HepG2 (cell line): ENCODE data around the gene TSPAN18. TPM values are rescaled to one million over a fixed set of nuclear protein-coding genes. Genes with fewer than 3 reads are reported as not detected.

Experiments
- ATAC-seq: fragments of 200-7000 bp; cut with Tn5 transposase; 3 replicates; pipeline ENCODE4 v1.9.1; 2020; ENCODE audit warnings: mild to moderate bottlenecking, moderate library complexity
- BruUV-seq: library from RNA; stranded (reverse); fragments of 400-500 nt; replicated peaks from 2 replicates; lab custom pipeline; 2021; lab: Mats Ljungman, UMichigan
- CTCF ChIA-PET: fragments of 300-600 bp; formaldehyde crosslinking; extraction: SDS; loops from one replicate; lab custom pipeline; 2021; ENCODE audit warnings: low total read pairs, inconsistent platforms, low intra/inter-chr PET ratio; lab: Yijun Ruan, JAX
- POLR2A ChIA-PET: fragments of 350-600 bp; sonication (Branson Sonifier 250); formaldehyde crosslinking; loops from one replicate; lab custom pipeline; 2020; ENCODE audit warnings: antibody characterized with exemption, inconsistent platforms; lab: Yijun Ruan, JAX
- DNase-seq: peaks from one replicate; pipeline ENCODE4 v3.0.0-alpha.2; 2015; ENCODE audit warnings: low spot score
- FAIRE-seq: peaks from 3 replicates; lab custom pipeline; 2011; peaks lifted over from hg19 to GRCh38; lab: Jason Lieb, UNC
- H2AFZ ChIP-seq: one replicate; pipeline ENCODE4 v1.6.1; 2011; ENCODE audit warnings: low read length, inconsistent platforms
- H3K27ac ChIP-seq: fragments of 300-600 bp; 3 replicates; pipeline ENCODE4 v1.8.0; 2011; ENCODE audit warnings: mixed run types, mild to moderate bottlenecking, mixed read lengths, low read length, inconsistent platforms; ENCODE audit not compliant: insufficient read depth; ENCODE audit errors: extremely low read length
- H3K27me3 ChIP-seq, 2 experiments: fragments of 200-600 bp in 1 of 2; 2 replicates in 1 of 2; 3 replicates in 1 of 2; pipeline versions ENCODE4 v1.6.0 to v1.8.0; 2011; ENCODE audit warnings: low read length in 2 of 2, mild to moderate bottlenecking in 2 of 2, moderate library complexity in 2 of 2, inconsistent platforms in 1 of 2; ENCODE audit not compliant: insufficient read depth in 2 of 2, control insufficient read depth in 1 of 2
- H3K36me3 ChIP-seq, 2 experiments: fragments of 200-600 bp in 1 of 2; replicated peaks in 1 of 2; 2 replicates in 1 of 2; 3 replicates in 1 of 2; pipeline versions ENCODE4 v1.5.1 to v1.8.0; 2011; ENCODE audit warnings: low read length in 2 of 2, inconsistent platforms in 1 of 2; ENCODE audit not compliant: insufficient read depth in 2 of 2, control insufficient read depth in 1 of 2
- H3K4me1 ChIP-seq: 2 replicates; pipeline ENCODE4 v1.5.1; 2012; ENCODE audit warnings: low read length, inconsistent platforms; ENCODE audit not compliant: insufficient read depth
- H3K4me2 ChIP-seq: 2 replicates; pipeline ENCODE4 v1.6.0; 2011; ENCODE audit warnings: low read depth, low read length, inconsistent platforms
- H3K4me3 ChIP-seq, 3 experiments: fragments of 200-600 bp in 1 of 3; sonication (generic), shearing (Covaris generic) in 1 of 3; replicated peaks in 1 of 3; 2 replicates each; pipeline ENCODE4 v1.5.1; 2011 to 2016; ENCODE audit warnings: low read length in 3 of 3, inconsistent platforms in 2 of 3, low read depth in 2 of 3, mild to moderate bottlenecking in 2 of 3, control low read depth in 1 of 3, mixed read lengths in 1 of 3; ENCODE audit not compliant: insufficient read depth in 1 of 3
- H3K79me2 ChIP-seq: one replicate; pipeline ENCODE4 v1.6.1; 2011; ENCODE audit warnings: low read length, inconsistent platforms; ENCODE audit not compliant: insufficient read depth
- H3K9ac ChIP-seq: 2 replicates; pipeline ENCODE4 v1.6.0; 2011; ENCODE audit warnings: mild to moderate bottlenecking, low read depth, low read length, inconsistent platforms; ENCODE audit not compliant: insufficient read depth
- H3K9me3 ChIP-seq: 2 replicates; pipeline ENCODE4 v1.5.1; 2012; ENCODE audit warnings: mild to moderate bottlenecking, low read length
- H4K20me1 ChIP-seq: 2 replicates; pipeline ENCODE4 v1.6.0; 2011; ENCODE audit warnings: inconsistent platforms, mild to moderate bottlenecking, low read length, moderate library complexity; ENCODE audit not compliant: insufficient read depth
- CC2D1A ChIP-seq: sonication (generic); formaldehyde crosslinking; IDR thresholded peaks from 2 replicates; pipeline ENCODE4 v1.8.1; 2023; ENCODE audit warnings: mild to moderate bottlenecking, missing genetic modification reagents
- CCDC6 ChIP-seq: sonication (generic); formaldehyde crosslinking; IDR thresholded peaks from 2 replicates; pipeline ENCODE4 v1.8.1; 2022; ENCODE audit warnings: mild to moderate bottlenecking, missing genetic modification reagents, moderate library complexity
- HNRNPLL ChIP-seq: fragments of 200-400 bp; formaldehyde crosslinking; IDR thresholded peaks from 2 replicates; pipeline ENCODE4 v1.6.1; 2017; ENCODE audit warnings: mild to moderate bottlenecking, low read depth, low read length; ENCODE audit not compliant: poor library complexity, severe bottlenecking
- MAFF ChIP-seq: IDR thresholded peaks from 2 replicates; pipeline ENCODE4 v1.6.1; 2011; ENCODE audit warnings: low read depth, low read length, improper control_type of control experiment
- MNT ChIP-seq: fragments of 450-650 bp; IDR thresholded peaks from 2 replicates; pipeline ENCODE4 v1.6.1; 2016
- NFKBIZ ChIP-seq: IDR thresholded peaks from 2 replicates; pipeline ENCODE4 v1.6.1; 2018; ENCODE audit warnings: missing genetic modification reagents, missing compliant biosample characterization
- ZNF138 ChIP-seq: sonication (generic); formaldehyde crosslinking; IDR thresholded peaks from 2 replicates; pipeline ENCODE4 v1.5.0; 2020; ENCODE audit warnings: mild to moderate bottlenecking, low read depth, missing genetic modification reagents
- ZNF451 ChIP-seq: sonication (generic); formaldehyde crosslinking; IDR thresholded peaks from 2 replicates; pipeline ENCODE4 v1.5.0; 2020; ENCODE audit warnings: mild to moderate bottlenecking, missing genetic modification reagents
- WGBS: methylation state at CpG from one replicate; pipeline ENCODE4 v1.1.6; 2017; ENCODE audit warnings: low lambda C conversion rate; 5-methylcytosine and 5-hydroxymethylcytosine counted together
- in situ Hi-C: cut with HindIII; loops from 2 replicates; pipeline ENCODE4 v1.10.0; 2017; ENCODE audit warnings: low pct_unique_long_range_greater_than_20kb; ENCODE audit not compliant: extremely low pct_ligation_motif_present
- intact Hi-C: fragments of 100-400 bp; cut with micrococcal nuclease; formaldehyde crosslinking; loops from one replicate; pipeline ENCODE4 v1.10.0; 2022; ENCODE audit not compliant: unreplicated experiment
- polyA plus RNA-seq, 8 experiments: library from polyadenylated mRNA; depleted of rRNA in 3 of 8; stranded (reverse) in 7 of 8; unstranded in 1 of 8; fragments of >200 nt; fragmentation: Illumina TruSeq in 4 of 8; extraction: Trizol in 4 of 8; gene quantifications; 2 replicates each; pipeline versions ENCODE4 v1.2.1 to v1.2.3, GENCODE V29; 2011 to 2016; ENCODE audit warnings: low read depth in 4 of 8, missing spikeins in 1 of 8, mixed read lengths in 1 of 8; ENCODE audit not compliant: insufficient read depth in 1 of 8
- total RNA-seq, 5 experiments: library from RNA; depleted of rRNA; stranded (reverse); fragments of >200 nt; fragmentation: Illumina TruSeq; extraction: Trizol; gene quantifications; 2 replicates each; pipeline ENCODE4 v1.2.3, GENCODE V29; 2016; ENCODE audit warnings: low read depth in 1 of 5
- TF ChIP-seq, protein P1 (sequence below), 2 experiments: sonication (generic) in 1 of 2; formaldehyde crosslinking in 1 of 2; IDR thresholded peaks; 2 replicates each; pipeline versions ENCODE4 v1.4.0 to v1.6.1; 2016 to 2020; ENCODE audit warnings: borderline replicate concordance in 1 of 2, low read depth in 1 of 2, mild to moderate bottlenecking in 1 of 2, missing genetic modification reagents in 1 of 2
- TF ChIP-seq, protein P2 (sequence below): IDR thresholded peaks from 2 replicates; pipeline ENCODE4 v1.6.1; 2018; ENCODE audit warnings: missing genetic modification reagents, mild to moderate bottlenecking, missing compliant biosample characterization

TSPAN18 gene
- total and polyA plus RNA-seq, 2 of the 13 experiments (the other 11 are each of a cell fraction or from before 2014, with no cell fraction given), result not detected

DNA sequence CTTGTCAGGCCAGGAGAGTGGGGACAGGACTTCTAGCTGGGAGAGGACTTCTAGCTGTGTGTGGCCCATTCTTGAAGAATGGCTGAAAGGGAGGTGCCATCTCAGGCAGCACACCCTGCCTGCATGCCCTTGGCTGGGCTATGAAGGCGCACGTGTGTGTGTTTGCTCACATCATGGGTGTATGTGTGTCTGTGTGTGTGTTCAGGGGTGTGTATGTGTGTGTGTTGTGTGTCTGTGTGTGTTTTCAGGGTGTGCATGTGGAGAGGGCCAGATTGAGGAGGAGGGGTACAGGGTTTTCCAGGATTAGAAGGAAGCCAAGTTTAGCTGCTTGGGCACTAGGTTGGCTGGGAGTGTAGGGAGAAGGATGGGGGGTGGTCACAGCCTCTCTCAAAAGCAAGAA, 207.3 kb downstream of the TSPAN18 start:
- ChIA-PET CTCF (no interaction called here), POLR2A (no interaction called here)
- ATAC-seq (no peak), DNase-seq (no peak), FAIRE-seq (no peak)
- intact Hi-C loops (no loop called here), in situ Hi-C loops (loop anchor here (10.0 kb wide), 1 partner anchor 401 kb away; no protein-coding TSS in a partner anchor)
- TF ChIP-seq NFKBIZ (CRISPR knock-in tag) (no peak), MNT (peak; percentile 57; the same call in 1 of the 2 replicates)
- Histone ChIP-seq H3K4me1 (no peaks in the 10 kb centered on the region), H3K36me3 (no peaks in the 10 kb centered on the region), H2AFZ (no peak overlapping the region), H4K20me1 (no peaks in the 10 kb centered on the region), H3K27ac (no peak overlapping the region), H3K4me3 (no peak overlapping the region), H3K9me3 (no peaks in the 10 kb centered on the region), H3K79me2 (no peaks in the 10 kb centered on the region), H3K9ac (no peak overlapping the region), H3K4me2 (no peak overlapping the region), H3K27me3 (peaks cover 9 to 27% of the 10 kb centered on the region in 2 experiments; a peak in 4 of 5 replicates)
- no TSS peak for BruUV-seq
- 0% methylated on average over 2 of the region's 2 CpGs for WGBS

- in situ Hi-C loops (loop anchor here (5.0 to 10.0 kb wide), 2 partner anchors 173 to 400 kb away; no protein-coding TSS in a partner anchor), intact Hi-C loops (no loop called here)
- Histone ChIP-seq H2AFZ (no peak overlapping the region), H3K9me3 (no peaks in the 10 kb centered on the region), H3K27ac (no peak overlapping the region), H3K27me3 (peaks cover 11 to 30% of the 10 kb centered on the region in 2 experiments; a peak in 4 of 5 replicates), H4K20me1 (no peaks in the 10 kb centered on the region), H3K79me2 (no peaks in the 10 kb centered on the region), H3K4me1 (no peaks in the 10 kb centered on the region), H3K9ac (no peak overlapping the region), H3K4me2 (no peak overlapping the region), H3K4me3 (no peak overlapping the region), H3K36me3 (no peaks in the 10 kb centered on the region)
- FAIRE-seq, result no peak
- ChIA-PET POLR2A (no interaction called here), CTCF (no interaction called here)
- no TSS peak for BruUV-seq
- no peak for DNase-seq
- no CpG with 5 or more reads among the region's 13 CpGs for WGBS
- ATAC-seq, result no peak
- TF ChIP-seq, protein P1, sequence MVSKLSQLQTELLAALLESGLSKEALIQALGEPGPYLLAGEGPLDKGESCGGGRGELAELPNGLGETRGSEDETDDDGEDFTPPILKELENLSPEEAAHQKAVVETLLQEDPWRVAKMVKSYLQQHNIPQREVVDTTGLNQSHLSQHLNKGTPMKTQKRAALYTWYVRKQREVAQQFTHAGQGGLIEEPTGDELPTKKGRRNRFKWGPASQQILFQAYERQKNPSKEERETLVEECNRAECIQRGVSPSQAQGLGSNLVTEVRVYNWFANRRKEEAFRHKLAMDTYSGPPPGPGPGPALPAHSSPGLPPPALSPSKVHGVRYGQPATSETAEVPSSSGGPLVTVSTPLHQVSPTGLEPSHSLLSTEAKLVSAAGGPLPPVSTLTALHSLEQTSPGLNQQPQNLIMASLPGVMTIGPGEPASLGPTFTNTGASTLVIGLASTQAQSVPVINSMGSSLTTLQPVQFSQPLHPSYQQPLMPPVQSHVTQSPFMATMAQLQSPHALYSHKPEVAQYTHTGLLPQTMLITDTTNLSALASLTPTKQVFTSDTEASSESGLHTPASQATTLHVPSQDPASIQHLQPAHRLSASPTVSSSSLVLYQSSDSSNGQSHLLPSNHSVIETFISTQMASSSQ (IDR thresholded peaks at IDR 0.05; ENCODE audit: low read depth), result no peak
- TF ChIP-seq, protein P1 (CRISPR knock-in tag; IDR thresholded peaks at IDR 0.05; ENCODE audit: borderline replicate concordance), result no peak
- TF ChIP-seq CCDC6 (no peak), ZNF138 (CRISPR knock-in tag) (no peak), ZNF451 (no peak), CC2D1A (CRISPR knock-in tag) (no peak), MAFF (peak; percentile 45; the same call in 1 of the 2 replicates), HNRNPLL (no peak)
- TF ChIP-seq, protein P2, sequence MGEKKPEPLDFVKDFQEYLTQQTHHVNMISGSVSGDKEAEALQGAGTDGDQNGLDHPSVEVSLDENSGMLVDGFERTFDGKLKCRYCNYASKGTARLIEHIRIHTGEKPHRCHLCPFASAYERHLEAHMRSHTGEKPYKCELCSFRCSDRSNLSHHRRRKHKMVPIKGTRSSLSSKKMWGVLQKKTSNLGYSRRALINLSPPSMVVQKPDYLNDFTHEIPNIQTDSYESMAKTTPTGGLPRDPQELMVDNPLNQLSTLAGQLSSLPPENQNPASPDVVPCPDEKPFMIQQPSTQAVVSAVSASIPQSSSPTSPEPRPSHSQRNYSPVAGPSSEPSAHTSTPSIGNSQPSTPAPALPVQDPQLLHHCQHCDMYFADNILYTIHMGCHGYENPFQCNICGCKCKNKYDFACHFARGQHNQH (CRISPR knock-in tag), result no peak
These were observed 208.0 kb downstream of the TSPAN18 start for GRCh38 chr11:44934735-44935250.
